Measurements from ENCODE around the gene CPZ. TPM values are rescaled to one million over a fixed set of nuclear protein-coding genes. Genes with fewer than 3 reads are reported as not detected.
"Not testable (repeated sequence)": the region's sequence is repeated elsewhere in the genome, so short reads cannot be mapped to it uniquely, and the experiment has no call there.

Gene CPZ
- total and polyA plus RNA-seq, 2 of the 4 experiments (the other 2 are of a cell fraction): 0.90 to 10.3 TPM

- H4K20me1 ChIP-seq (ENCODE audit: insufficient read depth, low read length); H3K18ac ChIP-seq (ENCODE audit: low read depth, low read length); H4K91ac ChIP-seq (ENCODE audit: insufficient read depth, low read depth, low read length); in situ Hi-C loops (cut with MboI; ENCODE audit: low sequenced_read_pairs); BruUV-seq (replicated peaks); H3K4ac ChIP-seq (ENCODE audit: low read depth, low read length); DNase-seq; H4K8ac ChIP-seq (ENCODE audit: low read depth in 2 of 2, low read length in 2 of 2); H4K5ac ChIP-seq (ENCODE audit: low read depth, low read length); H2AK5ac ChIP-seq (ENCODE audit: low read depth, low read length); H2BK120ac ChIP-seq (ENCODE audit: low read depth, low read length); H3K4me1 ChIP-seq (ENCODE audit: control insufficient read depth, insufficient read depth, low read length); H3K56ac ChIP-seq (ENCODE audit: extremely low read depth, insufficient read depth, low read length); H3K9ac ChIP-seq (ENCODE audit: low read depth, low read length); H3K9me1 ChIP-seq (ENCODE audit: insufficient read depth, low read length); H2BK15ac ChIP-seq (ENCODE audit: low read depth, low read length); H3K27ac ChIP-seq (ENCODE audit: insufficient read depth, low read length); H3K9me3 ChIP-seq (ENCODE audit: control insufficient read depth, insufficient read depth, low read length); intact Hi-C loops (cut with micrococcal nuclease); H3K4me2 ChIP-seq (ENCODE audit: low read depth, low read length); H3K36me3 ChIP-seq (ENCODE audit: control insufficient read depth, insufficient read depth, low read length); H2BK20ac ChIP-seq (ENCODE audit: low read depth, low read length); H3K23ac ChIP-seq (ENCODE audit: low read depth, low read length); POLR2A ChIA-PET (ENCODE audit: unreplicated experiment); H3K27me3 ChIP-seq (ENCODE audit: control insufficient read depth, insufficient read depth, low read length); H3K4me3 ChIP-seq (ENCODE audit: insufficient read depth, low read depth, low read length); CTCF ChIA-PET; H2AFZ ChIP-seq (replicated peaks; ENCODE audit: low read length, poor library complexity); H3K79me1 ChIP-seq (ENCODE audit: low read depth in 1 of 2, low read length in 2 of 2); dilution Hi-C loops (cut with HindIII; ENCODE audit: low sequenced_read_pairs, unreplicated experiment); H2BK5ac ChIP-seq (ENCODE audit: low read depth, low read length, poor library complexity, severe bottlenecking); H2AK9ac ChIP-seq (replicated peaks; ENCODE audit: low read depth, low read length, poor library complexity); H3K14ac ChIP-seq (replicated peaks; ENCODE audit: low read depth, low read length): not testable (repeated sequence)
- ATAC-seq (ENCODE audit: low read depth): peak; percentile 85
- WGBS, 2 experiments (ENCODE audit: extremely low coverage in 2 of 2, insufficient read length in 1 of 2): no CpG with 5 or more reads among the region's 29 CpGs
Observed at GRCh38 chr4:8630240-8630905, 37.8 kb downstream of the CPZ start.

GRCh38 chr4:8631896-8632295 lies 39.3 kb downstream of the CPZ start:
- H4K5ac ChIP-seq (ENCODE audit: low read depth, low read length); H4K91ac ChIP-seq (ENCODE audit: insufficient read depth, low read depth, low read length); POLR2A ChIA-PET (ENCODE audit: unreplicated experiment); H3K4ac ChIP-seq (ENCODE audit: low read depth, low read length); H3K9me3 ChIP-seq (ENCODE audit: control insufficient read depth, insufficient read depth, low read length); H2AK9ac ChIP-seq (replicated peaks; ENCODE audit: low read depth, low read length, poor library complexity); H2BK120ac ChIP-seq (ENCODE audit: low read depth, low read length); H2BK15ac ChIP-seq (ENCODE audit: low read depth, low read length); H2AFZ ChIP-seq (replicated peaks; ENCODE audit: low read length, poor library complexity); H3K79me1 ChIP-seq (ENCODE audit: low read depth in 1 of 2, low read length in 2 of 2); H3K56ac ChIP-seq (ENCODE audit: extremely low read depth, insufficient read depth, low read length); H3K4me3 ChIP-seq (ENCODE audit: insufficient read depth, low read depth, low read length); H2BK5ac ChIP-seq (ENCODE audit: low read depth, low read length, poor library complexity, severe bottlenecking); CTCF ChIA-PET; H4K8ac ChIP-seq (ENCODE audit: low read depth in 2 of 2, low read length in 2 of 2); DNase-seq; ATAC-seq (ENCODE audit: low read depth); H3K9me1 ChIP-seq (ENCODE audit: insufficient read depth, low read length); dilution Hi-C loops (cut with HindIII; ENCODE audit: low sequenced_read_pairs, unreplicated experiment); H3K36me3 ChIP-seq (ENCODE audit: control insufficient read depth, insufficient read depth, low read length); H3K18ac ChIP-seq (ENCODE audit: low read depth, low read length); intact Hi-C loops (cut with micrococcal nuclease); H3K4me2 ChIP-seq (ENCODE audit: low read depth, low read length); H4K20me1 ChIP-seq (ENCODE audit: insufficient read depth, low read length); BruUV-seq (replicated peaks); H2BK20ac ChIP-seq (ENCODE audit: low read depth, low read length); H3K27ac ChIP-seq (ENCODE audit: insufficient read depth, low read length); H3K27me3 ChIP-seq (ENCODE audit: control insufficient read depth, insufficient read depth, low read length); H3K23ac ChIP-seq (ENCODE audit: low read depth, low read length); H3K4me1 ChIP-seq (ENCODE audit: control insufficient read depth, insufficient read depth, low read length); H2AK5ac ChIP-seq (ENCODE audit: low read depth, low read length); H3K14ac ChIP-seq (replicated peaks; ENCODE audit: low read depth, low read length); H3K9ac ChIP-seq (ENCODE audit: low read depth, low read length); in situ Hi-C loops (cut with MboI; ENCODE audit: low sequenced_read_pairs): not testable (repeated sequence)
- no CpG with 5 or more reads among the region's 6 CpGs for WGBS, 2 experiments (ENCODE audit: extremely low coverage in 2 of 2, insufficient read length in 1 of 2)
